Uterus (tissue), 2 donors: ENCODE measurements around the gene SH3RF3.

Experiments used
- CTCF ChIP-seq, 4 experiments: fragments of 200-600 bp in 2 of 4; fragments of 450-650 bp in 2 of 4; sonication (generic) in 2 of 4; IDR thresholded peaks; one replicate each; pipeline ENCODE4 v1.5.1; 2016 to 2019; ENCODE audit warnings: antibody characterized with exemption in 4 of 4, mild to moderate bottlenecking in 2 of 4, moderate library complexity in 1 of 4
- POLR2A ChIP-seq, 2 donors: fragments of 450-650 bp; IDR thresholded peaks; one replicate each; pipeline ENCODE4 v1.6.1; 2016; ENCODE audit warnings: antibody characterized with exemption in 2 of 2, mild to moderate bottlenecking in 1 of 2, moderate library complexity in 1 of 2

DNA sequence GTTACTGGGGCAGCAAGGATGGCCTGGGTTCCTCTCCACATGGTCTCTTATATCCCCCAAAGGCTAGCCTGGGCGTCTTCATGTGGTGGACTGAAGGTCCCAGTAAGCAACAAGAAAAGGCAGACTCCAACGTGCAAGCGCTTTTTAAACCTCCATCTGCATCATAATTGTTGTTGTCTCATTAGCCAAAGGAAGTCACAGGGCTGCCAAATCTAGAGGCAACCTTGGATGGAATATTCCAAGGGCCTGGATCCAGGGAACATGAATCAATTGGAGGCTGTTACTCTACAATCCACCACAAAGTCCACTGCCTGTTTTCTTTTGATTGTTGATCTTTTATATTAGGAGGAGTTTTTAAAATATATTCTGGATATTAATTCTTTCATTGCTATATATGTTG lies 118.8 kb downstream of the SH3RF3 start:
- TF ChIP-seq CTCF (IDR thresholded peaks at IDR 0.05): no peak
- no peak for TF ChIP-seq POLR2A (IDR thresholded peaks at IDR 0.05)
